CD4-positive, alpha-beta T cell treated with Interleukin-2 at 100 ng/mL for 4 hours (primary cell): Measurements from ENCODE around the gene BCL7B.
"Not testable (repeated sequence)": the region's sequence is repeated elsewhere in the genome, so short reads cannot be mapped to it uniquely, and the experiment has no call there.

Source experiments
- DNase-seq: peaks from one replicate; pipeline ENCODE4 v3.0.0-alpha.2; 2020; ENCODE audit warnings: low spot score

Gene BCL7B

GRCh38 chr7:73572767-73573186 is 15.3 kb upstream of the BCL7B start:
- no peak for DNase-seq

- DNase-seq, result no peak
These were observed 13.5 kb upstream of the BCL7B start for GRCh38 chr7:73570977-73571376.

- no peak for DNase-seq
These were observed 13.0 kb upstream of the BCL7B start for GRCh38 chr7:73570521-73570920.

- DNase-seq, result no peak
These were observed 11.6 kb upstream of the BCL7B start for GRCh38 chr7:73569042-73569608.

GRCh38 chr7:73567846-73568685 is 10.6 kb upstream of the BCL7B start:
- no peak for DNase-seq

GRCh38 chr7:73567140-73567539 is 9.7 kb upstream of the BCL7B start:
- no peak for DNase-seq

- DNase-seq, result not testable (repeated sequence)
These were observed 8.9 kb upstream of the BCL7B start for GRCh38 chr7:73566431-73566830.

- no peak for DNase-seq
These were observed 8.3 kb upstream of the BCL7B start for GRCh38 chr7:73565675-73566340.

- no peak for DNase-seq
These were observed 2.8 kb upstream of the BCL7B start for GRCh38 chr7:73560109-73560835.

- DNase-seq, result peak; percentile 90
These were observed 438 bp downstream of the BCL7B start for GRCh38 chr7:73557108-73557396.

GRCh38 chr7:73556208-73557107 is 1.0 kb downstream of the BCL7B start:
- no peak for DNase-seq

- no peak for DNase-seq
These were observed 2.0 kb downstream of the BCL7B start for GRCh38 chr7:73555411-73555982.

- DNase-seq, result not testable (repeated sequence)
These were observed 7.4 kb downstream of the BCL7B start for GRCh38 chr7:73550093-73550492.

- no peak for DNase-seq
These were observed 8.3 kb downstream of the BCL7B start for GRCh38 chr7:73549176-73549575.

- no peak for DNase-seq
These were observed 9.6 kb downstream of the BCL7B start for GRCh38 chr7:73547841-73548240.

- DNase-seq, result no peak
These were observed 12.8 kb downstream of the BCL7B start for GRCh38 chr7:73544678-73545077.

- DNase-seq, result no peak
These were observed 15.8 kb downstream of the BCL7B start for GRCh38 chr7:73541722-73542121.

GRCh38 chr7:73539709-73540108 is 17.8 kb downstream of the BCL7B start:
- no peak for DNase-seq

- not testable (repeated sequence) for DNase-seq
These were observed 19.0 kb downstream of the BCL7B start for GRCh38 chr7:73538510-73538909.

- DNase-seq, result no peak
These were observed 20.4 kb downstream of the BCL7B start for GRCh38 chr7:73537051-73537450.

- DNase-seq, result no peak
These were observed 21.0 kb downstream of the BCL7B start for GRCh38 chr7:73536479-73536878.
